ENCODE data around the gene ZMIZ1.
"Not testable (repeated sequence)": the region's sequence is repeated elsewhere in the genome, so short reads cannot be mapped to it uniquely, and the experiment has no call there.

The ZMIZ1 gene

GRCh38 chr10:79034271-79034876 is 34.4 kb upstream of the ZMIZ1 start:
- no peak for DNase-seq

- DNase-seq, result not testable (repeated sequence)
Measured at GRCh38 chr10:79036416-79036815, 32.4 kb upstream of the ZMIZ1 start.

- DNase-seq, result no peak
Measured at GRCh38 chr10:79038104-79038840, 30.5 kb upstream of the ZMIZ1 start.

- DNase-seq, result no peak
Measured at GRCh38 chr10:79038841-79039201, 29.9 kb upstream of the ZMIZ1 start.

- DNase-seq, result no peak
Measured at GRCh38 chr10:79042639-79043411, 25.9 kb upstream of the ZMIZ1 start.

GRCh38 chr10:79044036-79044632 is 24.6 kb upstream of the ZMIZ1 start:
- no peak for DNase-seq

- no peak for DNase-seq
Measured at GRCh38 chr10:79044846-79045245, 23.9 kb upstream of the ZMIZ1 start.

GRCh38 chr10:79045566-79046175 is 23.1 kb upstream of the ZMIZ1 start:
- DNase-seq, result no peak

GRCh38 chr10:79046326-79046725 is 22.4 kb upstream of the ZMIZ1 start:
- DNase-seq, result no peak

- DNase-seq, result no peak
Measured at GRCh38 chr10:79046741-79047583, 21.8 kb upstream of the ZMIZ1 start.

- DNase-seq, result no peak
Measured at GRCh38 chr10:79047584-79047874, 21.2 kb upstream of the ZMIZ1 start.

GRCh38 chr10:79047875-79048638 is 20.7 kb upstream of the ZMIZ1 start:
- no peak for DNase-seq

GRCh38 chr10:79048639-79049550 is 19.9 kb upstream of the ZMIZ1 start:
- no peak for DNase-seq

GRCh38 chr10:79049931-79050895 is 18.6 kb upstream of the ZMIZ1 start:
- no peak for DNase-seq

- DNase-seq, result no peak
Measured at GRCh38 chr10:79050896-79051555, 17.7 kb upstream of the ZMIZ1 start.

GRCh38 chr10:79051766-79052165 is 17.0 kb upstream of the ZMIZ1 start:
- DNase-seq, result no peak

- no peak for DNase-seq
Measured at GRCh38 chr10:79052291-79053080, 16.3 kb upstream of the ZMIZ1 start.

- no peak for DNase-seq
Measured at GRCh38 chr10:79053081-79053434, 15.7 kb upstream of the ZMIZ1 start.
